GM12864 (cell line): Measurements from ENCODE around the gene TTC16.

Experiments
- DNase-seq: peaks from one replicate; pipeline ENCODE4 v3.0.0-alpha.2; 2011; ENCODE audit warnings: low read depth
- H3K4me3 ChIP-seq: 2 replicates; pipeline ENCODE4 v1.5.1; 2011; ENCODE audit warnings: mild to moderate bottlenecking, low read depth, low read length, control low read depth
- TF ChIP-seq, protein P1 (sequence below): IDR thresholded peaks from 2 replicates; pipeline ENCODE4 v1.5.1; 2011; ENCODE audit warnings: low read depth, mild to moderate bottlenecking, moderate library complexity, low read length, control low read depth, inconsistent platforms; ENCODE audit errors: missing control alignments

The TTC16 gene, protein sequence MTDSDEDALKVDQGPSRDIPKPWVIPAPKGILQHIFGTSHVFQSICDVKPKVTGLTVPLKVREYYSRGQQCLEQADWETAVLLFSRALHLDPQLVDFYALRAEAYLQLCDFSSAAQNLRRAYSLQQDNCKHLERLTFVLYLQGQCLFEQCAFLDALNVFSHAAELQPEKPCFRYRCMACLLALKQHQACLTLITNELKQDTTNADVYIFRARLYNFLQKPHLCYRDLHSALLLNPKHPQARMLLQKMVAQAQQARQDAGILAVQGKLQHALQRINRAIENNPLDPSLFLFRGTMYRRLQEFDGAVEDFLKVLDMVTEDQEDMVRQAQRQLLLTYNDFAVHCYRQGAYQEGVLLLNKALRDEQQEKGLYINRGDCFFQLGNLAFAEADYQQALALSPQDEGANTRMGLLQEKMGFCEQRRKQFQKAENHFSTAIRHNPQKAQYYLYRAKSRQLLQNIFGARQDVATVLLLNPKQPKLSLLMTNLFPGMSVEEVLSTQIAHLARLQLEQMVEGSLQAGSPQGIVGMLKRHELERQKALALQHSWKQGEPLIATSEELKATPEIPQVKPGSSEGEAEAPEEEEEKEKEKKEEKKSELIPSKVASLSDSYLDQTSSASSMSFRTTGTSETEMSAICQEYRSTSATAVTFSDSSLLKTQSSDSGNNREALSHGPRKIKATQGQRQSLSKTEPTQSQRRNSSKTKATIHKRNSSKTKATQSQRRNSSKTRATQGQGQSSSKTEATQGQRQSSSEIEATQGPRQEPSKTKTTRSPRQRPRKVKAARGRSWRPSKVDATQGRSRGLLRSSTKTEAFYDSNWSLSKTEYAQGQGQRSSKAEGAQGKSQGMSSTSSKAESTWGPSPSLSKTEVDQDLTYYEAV

DNA sequence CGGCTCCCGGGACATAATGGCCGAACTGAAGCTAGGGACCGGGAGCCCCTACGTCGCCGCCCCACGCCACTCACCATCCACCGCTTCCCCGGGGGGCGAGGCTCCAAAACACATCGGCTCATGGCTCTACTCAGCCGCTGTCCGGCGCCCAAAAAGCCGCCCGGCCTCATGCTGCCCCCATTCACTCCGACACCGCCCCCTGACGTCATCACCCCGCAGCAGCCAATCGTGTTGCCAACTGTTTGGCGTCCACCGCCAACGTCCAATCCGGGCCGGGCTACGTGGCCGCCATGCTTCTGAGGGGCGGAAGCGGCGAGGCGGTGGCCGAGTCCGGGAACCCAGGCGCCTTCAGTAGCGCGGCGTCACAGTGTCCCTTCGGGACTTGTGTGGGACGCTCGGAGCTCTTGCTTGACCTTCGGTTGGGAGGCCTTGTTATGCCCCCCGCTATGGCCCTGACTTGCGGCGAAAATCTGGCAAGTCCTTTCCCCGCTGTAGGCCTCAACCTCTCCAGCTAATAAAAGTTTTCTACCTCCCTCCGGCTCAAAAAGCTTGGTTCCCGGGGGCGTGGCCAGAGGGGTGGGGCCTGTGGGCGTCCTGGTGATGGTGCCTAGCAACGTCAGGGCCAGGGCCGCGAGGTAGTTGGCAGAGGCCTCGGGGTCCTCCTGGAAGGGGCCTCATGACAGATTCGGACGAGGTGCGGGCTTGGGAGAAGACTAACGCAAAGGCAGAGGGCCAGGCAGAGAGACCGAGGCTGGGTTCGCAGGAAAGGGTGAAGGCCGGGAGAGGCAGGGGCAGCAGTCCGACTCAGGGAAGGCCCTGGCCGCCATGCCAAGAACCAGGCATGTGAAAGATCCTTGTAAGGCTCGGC, at the start of gene TTC16, which contains the start of gene PTRH1:
TTC16 (plus strand) TSS at position 610 of the 868 bp plus-strand sequence; CDS start at position 677, 67 bp downstream.
PTRH1 (minus strand) TSS at position 194 of the 868 bp plus-strand sequence; CDS start at position 170, 24 bp downstream.
- TF ChIP-seq, protein P1, sequence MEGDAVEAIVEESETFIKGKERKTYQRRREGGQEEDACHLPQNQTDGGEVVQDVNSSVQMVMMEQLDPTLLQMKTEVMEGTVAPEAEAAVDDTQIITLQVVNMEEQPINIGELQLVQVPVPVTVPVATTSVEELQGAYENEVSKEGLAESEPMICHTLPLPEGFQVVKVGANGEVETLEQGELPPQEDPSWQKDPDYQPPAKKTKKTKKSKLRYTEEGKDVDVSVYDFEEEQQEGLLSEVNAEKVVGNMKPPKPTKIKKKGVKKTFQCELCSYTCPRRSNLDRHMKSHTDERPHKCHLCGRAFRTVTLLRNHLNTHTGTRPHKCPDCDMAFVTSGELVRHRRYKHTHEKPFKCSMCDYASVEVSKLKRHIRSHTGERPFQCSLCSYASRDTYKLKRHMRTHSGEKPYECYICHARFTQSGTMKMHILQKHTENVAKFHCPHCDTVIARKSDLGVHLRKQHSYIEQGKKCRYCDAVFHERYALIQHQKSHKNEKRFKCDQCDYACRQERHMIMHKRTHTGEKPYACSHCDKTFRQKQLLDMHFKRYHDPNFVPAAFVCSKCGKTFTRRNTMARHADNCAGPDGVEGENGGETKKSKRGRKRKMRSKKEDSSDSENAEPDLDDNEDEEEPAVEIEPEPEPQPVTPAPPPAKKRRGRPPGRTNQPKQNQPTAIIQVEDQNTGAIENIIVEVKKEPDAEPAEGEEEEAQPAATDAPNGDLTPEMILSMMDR, result no peak
- peak within 1 kb of the TSS; percentile 71 for H3K4me3 ChIP-seq
- peak; percentile 78 for DNase-seq

DNA sequence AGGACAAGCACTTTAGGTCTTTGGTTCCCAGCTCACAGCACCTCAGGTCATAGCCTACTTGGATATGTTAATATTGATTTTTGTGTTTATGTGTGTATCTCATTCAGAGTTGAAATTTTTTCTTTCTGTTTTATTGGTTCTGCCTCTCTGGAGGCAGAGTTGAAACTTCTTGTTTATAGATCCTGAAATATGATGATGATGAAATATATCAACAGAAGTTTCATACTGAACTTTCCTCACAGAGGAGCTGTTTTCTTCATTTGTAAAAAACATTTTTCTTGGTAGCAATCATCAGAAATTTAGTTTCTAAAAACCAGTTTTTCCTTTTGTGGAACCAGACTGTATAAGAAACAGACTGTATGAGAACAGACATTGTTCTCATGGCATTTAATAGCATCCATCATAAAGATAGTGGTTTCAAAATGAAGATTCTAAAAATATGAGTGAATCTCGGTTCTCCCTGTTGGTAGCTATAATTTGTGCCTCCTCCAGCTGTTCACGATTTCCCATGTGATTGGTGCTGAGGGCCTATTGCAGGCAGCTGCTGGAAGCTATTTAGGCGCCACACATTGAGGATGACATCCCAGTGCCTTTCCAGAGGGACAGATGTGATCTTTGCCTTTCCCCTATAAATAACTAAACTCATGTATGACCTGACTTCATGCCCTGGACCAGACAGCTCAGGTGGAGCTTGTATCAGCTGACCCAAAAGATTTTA, 48.6 kb upstream of the TTC16 start:
- H3K4me3 ChIP-seq, result no peak overlapping the region
- no peak for DNase-seq
- TF ChIP-seq, protein P1, result no peak

DNA sequence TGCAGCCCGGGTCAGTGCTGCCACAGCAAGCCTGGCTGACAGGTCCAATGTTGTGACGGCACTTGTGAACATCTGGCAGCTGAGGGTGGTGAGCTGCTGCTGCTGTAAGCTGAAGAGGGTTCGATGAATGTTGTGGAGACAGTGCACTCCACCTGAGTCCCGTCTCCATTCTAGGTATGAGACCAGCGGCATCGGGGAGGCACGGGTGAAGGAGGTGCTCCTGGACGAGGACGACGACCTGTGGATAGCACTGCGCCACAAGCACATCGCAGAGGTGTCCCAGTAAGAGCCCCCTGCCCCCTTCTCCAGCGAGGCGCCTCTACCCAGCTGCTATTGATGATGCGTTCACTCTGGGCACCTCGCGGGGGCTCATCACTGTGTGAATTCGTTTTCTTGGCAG, 48.0 kb upstream of the TTC16 start:
- DNase-seq, result no peak
- TF ChIP-seq, protein P1, result no peak
- no peak overlapping the region for H3K4me3 ChIP-seq

DNA sequence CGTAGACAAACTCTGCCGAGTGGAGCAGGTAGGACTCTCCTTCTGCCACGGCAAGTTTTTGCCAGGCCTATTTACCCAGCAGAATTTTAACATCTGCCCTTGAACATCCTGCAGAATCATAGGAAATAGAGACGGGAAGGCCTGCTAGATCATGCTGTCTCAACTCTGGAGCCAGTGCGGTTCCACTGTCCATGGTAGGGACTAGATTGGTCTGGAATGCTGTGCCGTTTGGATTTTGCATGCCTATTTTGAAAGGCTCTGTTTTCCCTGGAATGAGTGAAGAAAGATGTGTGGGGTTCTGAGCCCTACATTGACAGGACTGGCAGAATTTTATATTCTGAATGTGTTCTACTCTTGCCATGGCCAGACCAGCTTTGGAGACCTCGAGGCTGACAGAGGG, 42.6 kb upstream of the TTC16 start:
- TF ChIP-seq, protein P1, result no peak
- H3K4me3 ChIP-seq, result no peak overlapping the region
- DNase-seq, result no peak

DNA sequence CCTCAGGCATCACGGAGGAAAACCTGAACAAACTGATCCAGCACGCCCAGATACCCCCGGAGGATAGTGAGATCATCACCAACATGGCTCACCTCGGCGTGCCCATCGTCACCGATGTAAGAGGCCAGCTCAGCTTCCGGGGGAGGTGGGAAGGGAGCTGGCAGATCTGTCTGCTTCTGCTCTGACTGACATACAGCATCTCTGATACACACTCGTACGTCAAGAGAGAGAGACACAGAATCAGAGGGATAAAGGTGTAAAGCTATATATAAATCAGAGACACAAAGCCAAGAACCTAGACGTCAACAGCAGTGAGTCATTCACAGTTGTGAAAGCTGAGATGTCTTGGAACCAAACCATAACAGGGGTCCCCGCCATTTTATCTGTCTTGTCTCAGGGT, 39.2 kb upstream of the TTC16 start:
- TF ChIP-seq, protein P1, result no peak
- H3K4me3 ChIP-seq, result no peak overlapping the region
- no peak for DNase-seq

DNA sequence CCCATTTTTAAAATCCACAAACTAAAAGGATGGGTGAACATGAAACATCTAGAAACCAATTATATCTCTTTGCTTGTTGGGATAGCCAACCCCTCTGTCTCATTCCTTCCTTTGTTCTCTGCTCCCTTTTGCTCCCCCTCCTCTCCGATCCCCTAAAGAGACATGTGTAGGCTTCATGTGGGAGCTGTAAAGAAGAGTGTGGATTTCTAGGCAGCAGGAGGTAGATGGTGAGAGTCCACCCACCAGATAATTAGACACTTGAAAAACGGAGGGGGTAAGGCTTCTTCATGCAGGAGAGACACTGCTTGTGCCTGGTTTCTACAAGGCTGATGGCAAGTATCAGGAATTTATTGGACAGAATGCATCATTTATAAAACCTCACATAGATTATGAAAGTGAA, 36.4 kb upstream of the TTC16 start:
- no peak for DNase-seq
- TF ChIP-seq, protein P1, result no peak
- H3K4me3 ChIP-seq, result no peak overlapping the region
